ENCODE measurements around the gene AP2S1. TPM values are rescaled to one million over a fixed set of nuclear protein-coding genes. Genes with fewer than 3 reads are reported as not detected.

The AP2S1 gene
- total and polyA plus RNA-seq, 2 of the 4 experiments (the other 2 are of a cell fraction) = 144 to 274 TPM

GRCh38 chr19:46838160-46838559, 12.5 kb downstream of the AP2S1 start:
- H4K20me1 ChIP-seq (ENCODE audit: insufficient read depth, low read length) = peaks cover 25% of the 10 kb centered on the region
- peaks cover 31% of the 10 kb centered on the region for H3K36me3 ChIP-seq (ENCODE audit: control insufficient read depth, insufficient read depth, low read length)
- in situ Hi-C loops (cut with MboI; ENCODE audit: low sequenced_read_pairs) (no loop called here), dilution Hi-C loops (cut with HindIII; ENCODE audit: low sequenced_read_pairs, unreplicated experiment) (no loop called here), intact Hi-C loops (cut with micrococcal nuclease) (no loop called here)
- 84% methylated on average over 12 of the region's 20 CpGs; no CpG with 5 or more reads in 1 of the 2 experiments for WGBS, 2 experiments (ENCODE audit: extremely low coverage in 2 of 2, insufficient read length in 1 of 2)
- no peak overlapping the region for H2AK9ac ChIP-seq (replicated peaks; ENCODE audit: low read depth, low read length, poor library complexity)
- no peak overlapping the region for H3K27ac ChIP-seq (ENCODE audit: insufficient read depth, low read length)
- no peak overlapping the region for H3K14ac ChIP-seq (replicated peaks; ENCODE audit: low read depth, low read length)
- no peak overlapping the region for H4K8ac ChIP-seq (ENCODE audit: low read depth in 2 of 2, low read length in 2 of 2)
- H3K18ac ChIP-seq (ENCODE audit: low read depth, low read length) = no peak overlapping the region
- H3K9me1 ChIP-seq (ENCODE audit: insufficient read depth, low read length) = 0 out of 2 replicates have a peak, but pooled peaks cover 3% of the 10 kb centered on the region
- H4K5ac ChIP-seq (ENCODE audit: low read depth, low read length) = no peak overlapping the region
- no peak overlapping the region for H3K4ac ChIP-seq (ENCODE audit: low read depth, low read length)
- no peak overlapping the region for H3K23ac ChIP-seq (ENCODE audit: low read depth, low read length)
- no peak overlapping the region for H2BK15ac ChIP-seq (ENCODE audit: low read depth, low read length)
- H3K27me3 ChIP-seq (ENCODE audit: control insufficient read depth, insufficient read depth, low read length) = no peaks in the 10 kb centered on the region
- CTCF ChIA-PET = no interaction called here
- peaks cover 10 to 38% of the 10 kb centered on the region in 2 experiments for H3K79me1 ChIP-seq (ENCODE audit: low read depth in 1 of 2, low read length in 2 of 2)
- TF ChIP-seq RCOR1 (IDR thresholded peaks at IDR 0.05; ENCODE audit: insufficient replicate concordance, low read length) (no peak), MAFK (IDR thresholded peaks at IDR 0.05; ENCODE audit: low read depth, low read length) (no peak), USF2 (IDR thresholded peaks at IDR 0.05; ENCODE audit: low read depth, low read length) (no peak), RAD21 (IDR thresholded peaks at IDR 0.05; ENCODE audit: low read length) (no peak), BHLHE40 (IDR thresholded peaks at IDR 0.05; ENCODE audit: low read depth, low read length) (no peak), MXI1 (IDR thresholded peaks at IDR 0.05; ENCODE audit: borderline replicate concordance, low read depth, low read length) (no peak), NFE2L2 (IDR thresholded peaks at IDR 0.05; ENCODE audit: low read depth, low read length) (no peak), CEBPB (IDR thresholded peaks at IDR 0.05; ENCODE audit: low read depth, low read length) (no peak), SMC3 (IDR thresholded peaks at IDR 0.05; ENCODE audit: low read depth, low read length) (no peak), FOS (IDR thresholded peaks at IDR 0.05; ENCODE audit: low read depth, low read length) (no peak), POLR2A (IDR thresholded peaks at IDR 0.05; ENCODE audit: low read depth, low read length) (no peak), CHD1 (IDR thresholded peaks at IDR 0.05; ENCODE audit: low read depth, low read length) (no peak), MAZ (IDR thresholded peaks at IDR 0.05; ENCODE audit: borderline replicate concordance, low read depth, low read length) (no peak)
- TF ChIP-seq, protein P1, sequence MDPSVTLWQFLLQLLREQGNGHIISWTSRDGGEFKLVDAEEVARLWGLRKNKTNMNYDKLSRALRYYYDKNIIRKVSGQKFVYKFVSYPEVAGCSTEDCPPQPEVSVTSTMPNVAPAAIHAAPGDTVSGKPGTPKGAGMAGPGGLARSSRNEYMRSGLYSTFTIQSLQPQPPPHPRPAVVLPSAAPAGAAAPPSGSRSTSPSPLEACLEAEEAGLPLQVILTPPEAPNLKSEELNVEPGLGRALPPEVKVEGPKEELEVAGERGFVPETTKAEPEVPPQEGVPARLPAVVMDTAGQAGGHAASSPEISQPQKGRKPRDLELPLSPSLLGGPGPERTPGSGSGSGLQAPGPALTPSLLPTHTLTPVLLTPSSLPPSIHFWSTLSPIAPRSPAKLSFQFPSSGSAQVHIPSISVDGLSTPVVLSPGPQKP (IDR thresholded peaks at IDR 0.05; ENCODE audit: borderline replicate concordance, low read depth, low read length) = no peak
- TF ChIP-seq, protein P2, sequence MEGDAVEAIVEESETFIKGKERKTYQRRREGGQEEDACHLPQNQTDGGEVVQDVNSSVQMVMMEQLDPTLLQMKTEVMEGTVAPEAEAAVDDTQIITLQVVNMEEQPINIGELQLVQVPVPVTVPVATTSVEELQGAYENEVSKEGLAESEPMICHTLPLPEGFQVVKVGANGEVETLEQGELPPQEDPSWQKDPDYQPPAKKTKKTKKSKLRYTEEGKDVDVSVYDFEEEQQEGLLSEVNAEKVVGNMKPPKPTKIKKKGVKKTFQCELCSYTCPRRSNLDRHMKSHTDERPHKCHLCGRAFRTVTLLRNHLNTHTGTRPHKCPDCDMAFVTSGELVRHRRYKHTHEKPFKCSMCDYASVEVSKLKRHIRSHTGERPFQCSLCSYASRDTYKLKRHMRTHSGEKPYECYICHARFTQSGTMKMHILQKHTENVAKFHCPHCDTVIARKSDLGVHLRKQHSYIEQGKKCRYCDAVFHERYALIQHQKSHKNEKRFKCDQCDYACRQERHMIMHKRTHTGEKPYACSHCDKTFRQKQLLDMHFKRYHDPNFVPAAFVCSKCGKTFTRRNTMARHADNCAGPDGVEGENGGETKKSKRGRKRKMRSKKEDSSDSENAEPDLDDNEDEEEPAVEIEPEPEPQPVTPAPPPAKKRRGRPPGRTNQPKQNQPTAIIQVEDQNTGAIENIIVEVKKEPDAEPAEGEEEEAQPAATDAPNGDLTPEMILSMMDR (conservative IDR thresholded peaks at IDR 0.05; ENCODE audit: low read depth, low read length) = no peak
- H3K56ac ChIP-seq (ENCODE audit: extremely low read depth, insufficient read depth, low read length) = no peak overlapping the region
- no peak for DNase-seq
- no peak for ATAC-seq (ENCODE audit: low read depth)
- no peak overlapping the region for H2BK120ac ChIP-seq (ENCODE audit: low read depth, low read length)
- H2BK20ac ChIP-seq (ENCODE audit: low read depth, low read length) = no peak overlapping the region
- no peak overlapping the region for H4K91ac ChIP-seq (ENCODE audit: insufficient read depth, low read depth, low read length)
- H2AK5ac ChIP-seq (ENCODE audit: low read depth, low read length) = no peak overlapping the region
- no peak overlapping the region for H2AFZ ChIP-seq (replicated peaks; ENCODE audit: low read length, poor library complexity)
- no peak overlapping the region for H3K4me2 ChIP-seq (ENCODE audit: low read depth, low read length)
- H3K4me1 ChIP-seq (ENCODE audit: control insufficient read depth, insufficient read depth, low read length) = peaks cover 7% of the 10 kb centered on the region
- no peak overlapping the region for H3K9ac ChIP-seq (ENCODE audit: low read depth, low read length)
- H2BK5ac ChIP-seq (ENCODE audit: low read depth, low read length, poor library complexity, severe bottlenecking) = no peak overlapping the region
- no peak overlapping the region for H3K4me3 ChIP-seq (ENCODE audit: insufficient read depth, low read depth, low read length)
- POLR2A ChIA-PET (ENCODE audit: unreplicated experiment) = no interaction called here
- TSS peak; percentile 61 for BruUV-seq (replicated peaks)
- no peaks in the 10 kb centered on the region for H3K9me3 ChIP-seq (ENCODE audit: control insufficient read depth, insufficient read depth, low read length)

Data from IMR-90 (cell line).